ENCODE results near the gene SLC6A5. TPM values are rescaled to one million over a fixed set of nuclear protein-coding genes. Genes with fewer than 3 reads are reported as not detected.

The SLC6A5 gene
- total RNA-seq, 1 donor from 2014 or later: not detected

DNA sequence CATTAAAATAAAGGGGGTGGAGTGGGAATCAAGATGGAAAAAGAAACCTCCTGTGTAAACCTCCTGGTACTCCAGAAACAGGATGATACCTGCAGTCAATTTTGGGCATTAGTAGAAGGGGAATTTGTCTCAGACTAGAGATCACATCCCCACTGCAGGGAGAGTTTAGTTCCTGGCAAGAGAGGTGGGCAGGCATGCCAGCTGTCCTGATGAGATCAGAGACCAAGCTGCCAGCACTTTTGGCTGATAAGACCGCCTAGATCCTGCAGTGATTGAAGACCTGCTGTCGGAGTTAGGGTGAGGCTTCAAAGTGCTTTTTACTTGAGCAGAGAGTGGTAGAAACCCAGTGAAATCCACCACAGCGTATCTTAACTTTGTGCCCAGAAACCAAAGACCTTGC lies 40.3 kb downstream of the SLC6A5 start:
- no peaks in the 10 kb centered on the region for H3K9me3 Mint-ChIP-seq
- DNase-seq (ENCODE audit: low spot score in 2 of 2, unreplicated experiment in 2 of 2): no peak
- H3K36me3 Mint-ChIP-seq: no peaks in the 10 kb centered on the region
- TF ChIP-seq, protein P1, sequence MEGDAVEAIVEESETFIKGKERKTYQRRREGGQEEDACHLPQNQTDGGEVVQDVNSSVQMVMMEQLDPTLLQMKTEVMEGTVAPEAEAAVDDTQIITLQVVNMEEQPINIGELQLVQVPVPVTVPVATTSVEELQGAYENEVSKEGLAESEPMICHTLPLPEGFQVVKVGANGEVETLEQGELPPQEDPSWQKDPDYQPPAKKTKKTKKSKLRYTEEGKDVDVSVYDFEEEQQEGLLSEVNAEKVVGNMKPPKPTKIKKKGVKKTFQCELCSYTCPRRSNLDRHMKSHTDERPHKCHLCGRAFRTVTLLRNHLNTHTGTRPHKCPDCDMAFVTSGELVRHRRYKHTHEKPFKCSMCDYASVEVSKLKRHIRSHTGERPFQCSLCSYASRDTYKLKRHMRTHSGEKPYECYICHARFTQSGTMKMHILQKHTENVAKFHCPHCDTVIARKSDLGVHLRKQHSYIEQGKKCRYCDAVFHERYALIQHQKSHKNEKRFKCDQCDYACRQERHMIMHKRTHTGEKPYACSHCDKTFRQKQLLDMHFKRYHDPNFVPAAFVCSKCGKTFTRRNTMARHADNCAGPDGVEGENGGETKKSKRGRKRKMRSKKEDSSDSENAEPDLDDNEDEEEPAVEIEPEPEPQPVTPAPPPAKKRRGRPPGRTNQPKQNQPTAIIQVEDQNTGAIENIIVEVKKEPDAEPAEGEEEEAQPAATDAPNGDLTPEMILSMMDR (IDR thresholded peaks at IDR 0.05; ENCODE audit: unreplicated experiment): no peak
- H3K4me1 Mint-ChIP-seq: no peaks in the 10 kb centered on the region
- no peak overlapping the region for H3K4me3 Mint-ChIP-seq
- H3K27ac Mint-ChIP-seq: no peak overlapping the region
- H3K27me3 Mint-ChIP-seq (ENCODE audit: low read depth): peaks cover 24% of the 10 kb centered on the region

DNA sequence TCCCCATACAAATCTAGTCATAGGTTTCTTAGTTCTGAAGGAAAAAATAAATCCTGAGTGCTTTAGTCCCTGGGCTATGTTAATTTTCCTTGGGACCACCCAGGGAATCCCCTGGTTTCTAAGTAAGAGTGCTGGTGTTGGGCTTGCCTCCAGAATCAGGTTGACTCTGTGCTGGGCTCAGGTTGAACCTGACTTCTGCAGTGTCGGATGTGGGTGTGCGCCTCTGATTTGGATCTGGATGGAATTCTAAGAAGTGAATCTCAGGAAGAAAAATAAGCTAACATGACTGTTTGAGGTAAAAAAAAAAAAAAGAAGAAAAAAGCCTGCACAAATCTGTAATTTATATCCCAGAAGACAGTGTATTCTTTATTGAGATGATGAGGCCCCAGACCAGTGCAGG lies 41.0 kb downstream of the SLC6A5 start:
- Mint-ChIP-seq H3K4me1 (no peaks in the 10 kb centered on the region), H3K27ac (no peak overlapping the region), H3K9me3 (no peaks in the 10 kb centered on the region), H3K4me3 (no peak overlapping the region), H3K27me3 (ENCODE audit: low read depth) (peaks cover 29% of the 10 kb centered on the region), H3K36me3 (no peaks in the 10 kb centered on the region)
- no peak for DNase-seq (ENCODE audit: low spot score in 2 of 2, unreplicated experiment in 2 of 2)
- TF ChIP-seq, protein P1 (IDR thresholded peaks at IDR 0.05; ENCODE audit: unreplicated experiment): no peak

GRCh38 chr11:20644360-20644759 lies 45.0 kb downstream of the SLC6A5 start:
- TF ChIP-seq, protein P1 (IDR thresholded peaks at IDR 0.05; ENCODE audit: unreplicated experiment): no peak
- Mint-ChIP-seq H3K27ac (no peak overlapping the region), H3K36me3 (no peaks in the 10 kb centered on the region), H3K4me3 (no peak overlapping the region), H3K9me3 (no peaks in the 10 kb centered on the region), H3K27me3 (ENCODE audit: low read depth) (peaks cover 43% of the 10 kb centered on the region), H3K4me1 (no peaks in the 10 kb centered on the region)
- DNase-seq (ENCODE audit: low spot score in 2 of 2, unreplicated experiment in 2 of 2): no peak

DNA sequence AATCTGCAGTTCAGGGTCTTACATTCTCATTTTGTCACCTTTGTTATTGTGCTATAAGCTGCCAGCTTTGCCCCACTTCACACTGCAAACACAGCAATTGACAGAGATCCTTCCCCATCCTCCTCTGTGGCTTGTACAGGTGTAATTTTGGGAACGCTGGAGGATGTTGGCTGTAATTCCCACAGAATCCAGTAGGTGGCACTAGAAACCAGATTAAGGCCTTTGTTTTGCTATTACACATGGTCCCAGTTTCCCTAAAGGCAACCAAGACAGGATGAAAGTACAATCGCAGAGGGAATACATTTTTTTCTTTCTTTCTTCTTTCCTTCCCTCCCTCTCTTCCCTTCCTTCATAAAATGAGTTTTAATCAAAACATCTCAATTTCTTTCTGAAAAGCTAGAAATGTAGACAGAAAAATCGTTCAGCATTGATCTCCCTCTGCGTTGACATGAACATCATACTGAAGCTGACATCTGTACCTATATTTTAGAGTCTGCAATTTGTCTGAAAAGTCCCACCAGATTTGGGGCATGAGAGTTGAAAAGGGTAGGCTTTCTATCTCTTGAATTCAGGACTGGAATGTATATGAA lies 48.7 kb downstream of the SLC6A5 start:
- DNase-seq (ENCODE audit: low spot score in 2 of 2, unreplicated experiment in 2 of 2): peak in 1 of 2 experiments; percentile 65
- Mint-ChIP-seq H3K4me3 (no peak overlapping the region), H3K27me3 (ENCODE audit: low read depth) (peaks cover 49% of the 10 kb centered on the region), H3K27ac (no peak overlapping the region), H3K36me3 (no peaks in the 10 kb centered on the region), H3K9me3 (no peaks in the 10 kb centered on the region), H3K4me1 (no peaks in the 10 kb centered on the region)
- TF ChIP-seq, protein P1 (IDR thresholded peaks at IDR 0.05; ENCODE audit: unreplicated experiment): peak; percentile 91

DNA sequence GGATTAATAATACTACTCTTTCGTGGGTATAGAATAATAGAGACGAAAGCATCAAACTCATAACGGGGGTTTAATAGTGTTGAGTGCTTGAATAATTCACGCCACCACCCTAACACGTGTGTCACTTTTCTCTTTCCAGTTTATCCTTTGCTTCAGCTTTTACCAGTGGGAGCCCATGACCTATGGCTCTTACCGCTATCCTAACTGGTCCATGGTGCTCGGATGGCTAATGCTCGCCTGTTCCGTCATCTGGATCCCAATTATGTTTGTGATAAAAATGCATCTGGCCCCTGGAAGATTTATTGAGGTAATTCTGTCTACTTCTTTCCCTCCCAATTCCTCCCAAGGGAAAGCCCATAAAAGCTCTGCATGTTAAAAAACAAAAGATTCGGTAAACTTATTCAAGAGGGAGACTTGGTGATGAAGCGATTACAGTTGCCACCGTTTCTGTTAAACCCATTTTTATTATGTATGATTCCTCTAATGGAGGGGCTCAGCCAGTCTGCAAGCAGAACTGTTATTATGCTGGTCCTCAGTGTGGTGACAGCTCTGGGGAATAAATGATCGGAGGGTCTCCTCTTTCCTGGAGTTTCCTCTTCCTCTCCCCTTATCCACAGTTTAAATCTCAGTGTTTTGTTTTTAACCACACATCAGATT lies 52.9 kb downstream of the SLC6A5 start:
- TF ChIP-seq, protein P1 (IDR thresholded peaks at IDR 0.05; ENCODE audit: unreplicated experiment): no peak
- H3K4me3 Mint-ChIP-seq: no peak overlapping the region
- no peak overlapping the region for H3K27ac Mint-ChIP-seq
- no peak for DNase-seq (ENCODE audit: low spot score in 2 of 2, unreplicated experiment in 2 of 2)
- no peaks in the 10 kb centered on the region for H3K36me3 Mint-ChIP-seq
- H3K4me1 Mint-ChIP-seq: no peaks in the 10 kb centered on the region
- peaks cover 68% of the 10 kb centered on the region for H3K27me3 Mint-ChIP-seq (ENCODE audit: low read depth)
- H3K9me3 Mint-ChIP-seq: no peaks in the 10 kb centered on the region
